Stimulated activated CD8-positive, alpha-beta memory T cell treated with anti-CD3 and anti-CD28 coated beads, Interleukin-7, amount 100 ng/mL, for 24 hours (primary cell): ENCODE results near the gene ANKRD63.

ENCODE experiments used
- DNase-seq: peaks from one replicate; pipeline ENCODE4 v3.0.0-alpha.2; 2020; ENCODE audit warnings: low read depth

ANKRD63 gene

GRCh38 chr15:40295877-40296560, 13.2 kb upstream of the ANKRD63 start:
- DNase-seq, result no peak

GRCh38 chr15:40295297-40295696, 12.4 kb upstream of the ANKRD63 start:
- DNase-seq, result no peak

GRCh38 chr15:40293905-40294895, 11.3 kb upstream of the ANKRD63 start:
- DNase-seq, result no peak

- DNase-seq, result no peak
These were observed 10.1 kb upstream of the ANKRD63 start for GRCh38 chr15:40293006-40293405.

- no peak for DNase-seq
These were observed 9.4 kb upstream of the ANKRD63 start for GRCh38 chr15:40292246-40292645.

- DNase-seq, result no peak
These were observed 8.2 kb upstream of the ANKRD63 start for GRCh38 chr15:40290918-40291574.

GRCh38 chr15:40290545-40290917, 7.7 kb upstream of the ANKRD63 start:
- DNase-seq, result no peak

- no peak for DNase-seq
These were observed 6.4 kb upstream of the ANKRD63 start for GRCh38 chr15:40289140-40289775.

- no peak for DNase-seq
These were observed 5.1 kb upstream of the ANKRD63 start for GRCh38 chr15:40287968-40288367.

GRCh38 chr15:40287505-40287904, 4.6 kb upstream of the ANKRD63 start:
- DNase-seq, result no peak

- DNase-seq, result no peak
These were observed 3.9 kb upstream of the ANKRD63 start for GRCh38 chr15:40286794-40287193.

- DNase-seq, result no peak
These were observed 3.2 kb upstream of the ANKRD63 start for GRCh38 chr15:40286061-40286532.

GRCh38 chr15:40285554-40286011, 2.7 kb upstream of the ANKRD63 start:
- DNase-seq, result no peak

- DNase-seq, result no peak
These were observed 2.3 kb upstream of the ANKRD63 start for GRCh38 chr15:40285151-40285550.

GRCh38 chr15:40283615-40284300, 894 bp upstream of the ANKRD63 start:
- DNase-seq, result no peak

GRCh38 chr15:40282147-40282868, 556 bp downstream of the ANKRD63 start:
- no peak for DNase-seq

- DNase-seq, result no peak
These were observed 1.1 kb downstream of the ANKRD63 start for GRCh38 chr15:40281801-40282146.

GRCh38 chr15:40281057-40281800, 1.6 kb downstream of the ANKRD63 start:
- DNase-seq, result no peak

GRCh38 chr15:40280260-40281056, 2.4 kb downstream of the ANKRD63 start:
- no peak for DNase-seq
